Measurements from ENCODE around the gene DMRT1.
A peak's percentile ranks its signal among the peaks of the same experiment; 100 is the strongest.

The DMRT1 gene

GRCh38 chr9:928363-929042 is 87.0 kb downstream of the DMRT1 start:
- ATAC-seq, result peak; percentile 76; the same call in 2 of the 3 replicates
- no peak for TF ChIP-seq ZFP3 (CRISPR knock-in tag; IDR thresholded peaks at IDR 0.05)
- TF ChIP-seq TSHZ2 (CRISPR knock-in tag; IDR thresholded peaks at IDR 0.05), result no peak
- no peak for TF ChIP-seq GLIS3 (CRISPR knock-in tag; IDR thresholded peaks at IDR 0.05)
- TF ChIP-seq POU6F1 (CRISPR knock-in tag; IDR thresholded peaks at IDR 0.05; ENCODE audit: borderline replicate concordance, low read depth), result no peak
- TF ChIP-seq ARNTL (CRISPR knock-in tag; IDR thresholded peaks at IDR 0.05; ENCODE audit: borderline replicate concordance, low read depth), result no peak
- TF ChIP-seq CREB5 (CRISPR knock-in tag; IDR thresholded peaks at IDR 0.05; ENCODE audit: low read depth), result no peak
- no peak for TF ChIP-seq TCF4 (CRISPR knock-in tag; IDR thresholded peaks at IDR 0.05; ENCODE audit: borderline replicate concordance)
- TF ChIP-seq ZNF70 (CRISPR knock-in tag; IDR thresholded peaks at IDR 0.05), result no peak
- TF ChIP-seq BACH2 (CRISPR knock-in tag; IDR thresholded peaks at IDR 0.05; ENCODE audit: borderline replicate concordance), result no peak
- no peak for TF ChIP-seq CSRNP3 (CRISPR knock-in tag; IDR thresholded peaks at IDR 0.05)
- no peak for TF ChIP-seq OSR1 (CRISPR knock-in tag; IDR thresholded peaks at IDR 0.05)
- TF ChIP-seq ZFP30 (CRISPR knock-in tag; IDR thresholded peaks at IDR 0.05), result no peak
- TF ChIP-seq ZNF8 (CRISPR knock-in tag; IDR thresholded peaks at IDR 0.05), result no peak
- no peak for TF ChIP-seq ZC3H10 (CRISPR knock-in tag; IDR thresholded peaks at IDR 0.05)
- no peak for TF ChIP-seq ISL1 (CRISPR knock-in tag; IDR thresholded peaks at IDR 0.05)
- no peak for TF ChIP-seq PPARA (CRISPR knock-in tag; IDR thresholded peaks at IDR 0.05; ENCODE audit: borderline replicate concordance)
- no peak for TF ChIP-seq CSDC2 (CRISPR knock-in tag; IDR thresholded peaks at IDR 0.05)
- TF ChIP-seq TOX (CRISPR knock-in tag; IDR thresholded peaks at IDR 0.05; ENCODE audit: borderline replicate concordance), result no peak

- ATAC-seq, result no peak
- TF ChIP-seq ARNTL (CRISPR knock-in tag; IDR thresholded peaks at IDR 0.05; ENCODE audit: borderline replicate concordance, low read depth) (no peak), ZNF70 (CRISPR knock-in tag; IDR thresholded peaks at IDR 0.05) (no peak), ZNF8 (CRISPR knock-in tag; IDR thresholded peaks at IDR 0.05) (no peak), ISL1 (CRISPR knock-in tag; IDR thresholded peaks at IDR 0.05) (no peak), ZFP3 (CRISPR knock-in tag; IDR thresholded peaks at IDR 0.05) (no peak), TSHZ2 (CRISPR knock-in tag; IDR thresholded peaks at IDR 0.05) (no peak), CSRNP3 (CRISPR knock-in tag; IDR thresholded peaks at IDR 0.05) (no peak), PPARA (CRISPR knock-in tag; IDR thresholded peaks at IDR 0.05; ENCODE audit: borderline replicate concordance) (no peak), PATZ1 (CRISPR knock-in tag; IDR thresholded peaks at IDR 0.05; ENCODE audit: borderline replicate concordance) (no peak), ZNF565 (CRISPR knock-in tag; conservative IDR thresholded peaks at IDR 0.05; ENCODE audit: low read depth) (no peak), TOX (CRISPR knock-in tag; IDR thresholded peaks at IDR 0.05; ENCODE audit: borderline replicate concordance) (no peak), ZC3H10 (CRISPR knock-in tag; IDR thresholded peaks at IDR 0.05) (no peak), RARB (CRISPR knock-in tag; IDR thresholded peaks at IDR 0.05) (no peak), GLIS3 (CRISPR knock-in tag; IDR thresholded peaks at IDR 0.05) (no peak), POU6F1 (CRISPR knock-in tag; IDR thresholded peaks at IDR 0.05; ENCODE audit: borderline replicate concordance, low read depth) (no peak), CSDC2 (CRISPR knock-in tag; IDR thresholded peaks at IDR 0.05) (no peak), OSR1 (CRISPR knock-in tag; IDR thresholded peaks at IDR 0.05) (no peak)
These were observed 88.2 kb downstream of the DMRT1 start for GRCh38 chr9:929719-930118.
